Fibroblast of the aortic adventitia (primary cell): Measurements from ENCODE around the gene TMEM44. TPM values are rescaled to one million over a fixed set of nuclear protein-coding genes. Genes with fewer than 3 reads are reported as not detected.

Experiments used
- DNase-seq: peaks from one replicate; pipeline ENCODE4 v3.0.0-alpha.2; 2010; ENCODE audit warnings: low read depth
- H3K4me3 ChIP-seq: 2 replicates; pipeline ENCODE4 v1.5.1; 2011; ENCODE audit warnings: low read depth, mild to moderate bottlenecking, control low read depth, low read length, moderate library complexity
- total RNA-seq: library from RNA; depleted of rRNA; stranded (reverse); fragments of >200 nt; gene quantifications from 2 replicates; pipeline ENCODE4 v1.2.3, GENCODE V29; 2012; ENCODE audit warnings: low replicate concordance
- TF ChIP-seq, protein P1 (sequence below): IDR thresholded peaks from 2 replicates; pipeline ENCODE4 v1.5.1; 2011; ENCODE audit warnings: mild to moderate bottlenecking, low read length, control low read depth, inconsistent platforms; ENCODE audit not compliant: insufficient read depth

Gene TMEM44
- total RNA-seq, 1 donor = 16.7 TPM

DNA sequence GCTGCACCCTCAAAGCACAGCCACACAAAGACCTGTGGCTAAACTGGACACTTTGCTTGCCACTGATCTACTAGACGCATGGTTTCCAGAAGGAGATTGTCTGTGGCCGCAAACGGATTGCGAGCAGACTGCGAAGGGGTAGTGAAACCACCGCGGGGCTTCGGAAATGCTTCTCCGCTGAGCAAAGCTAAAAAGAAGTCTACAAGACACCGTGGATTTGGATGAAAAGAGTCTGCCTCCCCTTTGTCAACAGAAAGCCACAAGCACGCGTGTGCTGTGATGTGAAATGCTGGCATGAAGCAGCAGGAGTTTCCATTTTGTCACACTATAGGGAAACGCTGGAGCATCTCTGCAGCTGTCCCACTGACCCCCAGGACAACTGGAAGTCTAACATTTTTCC is 63.0 kb downstream of the TMEM44 start:
- H3K4me3 ChIP-seq = no peak overlapping the region
- DNase-seq = no peak
- TF ChIP-seq, protein P1, sequence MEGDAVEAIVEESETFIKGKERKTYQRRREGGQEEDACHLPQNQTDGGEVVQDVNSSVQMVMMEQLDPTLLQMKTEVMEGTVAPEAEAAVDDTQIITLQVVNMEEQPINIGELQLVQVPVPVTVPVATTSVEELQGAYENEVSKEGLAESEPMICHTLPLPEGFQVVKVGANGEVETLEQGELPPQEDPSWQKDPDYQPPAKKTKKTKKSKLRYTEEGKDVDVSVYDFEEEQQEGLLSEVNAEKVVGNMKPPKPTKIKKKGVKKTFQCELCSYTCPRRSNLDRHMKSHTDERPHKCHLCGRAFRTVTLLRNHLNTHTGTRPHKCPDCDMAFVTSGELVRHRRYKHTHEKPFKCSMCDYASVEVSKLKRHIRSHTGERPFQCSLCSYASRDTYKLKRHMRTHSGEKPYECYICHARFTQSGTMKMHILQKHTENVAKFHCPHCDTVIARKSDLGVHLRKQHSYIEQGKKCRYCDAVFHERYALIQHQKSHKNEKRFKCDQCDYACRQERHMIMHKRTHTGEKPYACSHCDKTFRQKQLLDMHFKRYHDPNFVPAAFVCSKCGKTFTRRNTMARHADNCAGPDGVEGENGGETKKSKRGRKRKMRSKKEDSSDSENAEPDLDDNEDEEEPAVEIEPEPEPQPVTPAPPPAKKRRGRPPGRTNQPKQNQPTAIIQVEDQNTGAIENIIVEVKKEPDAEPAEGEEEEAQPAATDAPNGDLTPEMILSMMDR = no peak

DNA sequence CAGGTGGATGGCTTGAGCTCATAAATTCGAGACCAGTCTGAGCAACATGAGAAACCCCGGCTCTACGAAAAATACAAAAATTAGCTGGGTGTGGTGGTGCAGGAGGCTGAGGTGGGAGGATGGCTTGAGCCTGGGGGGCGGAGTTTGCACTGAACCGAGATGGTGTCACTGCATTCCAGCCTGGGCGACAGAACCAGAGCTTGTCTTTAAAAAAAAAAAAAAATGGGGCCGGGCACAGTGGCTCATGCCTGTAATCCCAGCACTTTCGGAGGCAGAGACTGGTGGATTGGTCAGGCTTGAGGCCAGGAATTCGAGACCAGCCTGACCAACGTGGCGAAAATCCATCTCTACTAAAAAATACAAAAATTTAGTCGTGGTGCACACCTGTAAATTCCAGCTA is 64.0 kb downstream of the TMEM44 start:
- no peak overlapping the region for H3K4me3 ChIP-seq
- no peak for DNase-seq
- TF ChIP-seq, protein P1 = no peak

DNA sequence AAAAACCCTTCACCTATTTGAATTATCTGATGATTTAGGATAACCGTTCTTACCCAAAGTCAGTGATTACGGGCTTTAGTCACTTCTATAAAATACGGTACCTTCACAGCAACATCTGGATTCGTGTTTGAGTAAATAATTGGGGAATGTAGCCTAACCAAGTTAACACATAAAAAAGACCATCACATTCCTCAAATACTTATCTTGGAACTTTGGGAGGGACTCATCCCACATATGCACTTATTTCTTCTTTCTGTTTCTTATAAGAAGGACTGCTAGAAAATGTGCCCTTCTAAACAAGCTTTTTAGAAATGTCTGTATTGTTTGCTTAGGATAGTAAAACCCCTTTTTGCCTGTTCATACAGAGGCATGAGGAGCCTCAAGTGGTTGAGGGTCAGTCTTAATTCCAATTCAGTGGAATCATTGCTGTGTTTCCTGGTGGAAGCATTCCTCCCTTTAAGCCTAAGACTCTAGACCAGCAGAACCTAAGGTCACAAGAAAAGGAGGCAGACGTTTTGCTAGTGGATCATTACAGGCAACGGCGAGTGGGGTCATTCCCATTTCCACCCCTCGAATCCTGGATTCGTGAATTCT is 67.5 kb downstream of the TMEM44 start:
- TF ChIP-seq, protein P1 = no peak

DNA sequence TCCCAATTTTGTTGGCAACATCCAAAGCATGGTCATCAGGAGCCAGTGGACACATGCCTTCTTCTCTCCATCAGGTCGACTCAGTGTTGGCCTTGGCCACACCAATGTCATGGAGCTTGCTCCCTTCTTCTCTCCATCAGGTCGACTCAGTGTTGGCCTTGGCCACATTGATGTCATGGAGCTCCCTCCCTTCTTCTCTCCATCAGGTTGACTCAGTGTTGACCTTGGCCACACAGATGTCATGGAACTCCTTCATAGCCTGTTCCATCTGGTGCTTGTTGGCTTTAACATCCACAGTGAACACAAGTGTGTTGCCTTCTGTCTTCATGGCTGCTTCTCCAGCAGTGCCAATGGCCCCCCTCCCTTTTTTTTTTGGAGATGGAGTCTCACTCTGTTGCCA is 70.2 kb downstream of the TMEM44 start:
- no peak for DNase-seq
- TF ChIP-seq, protein P1 = no peak
- no peak overlapping the region for H3K4me3 ChIP-seq

More for the DNA sequence above, 67.5 kb downstream of the TMEM44 start:
- DNase-seq = peak; percentile 82
- H3K4me3 ChIP-seq = no peak overlapping the region

- H3K4me3 ChIP-seq = no peak overlapping the region
- TF ChIP-seq, protein P1 = no peak
- DNase-seq = peak; percentile 95
These were observed 71.8 kb downstream of the TMEM44 start for GRCh38 chr3:194561306-194561974.

- no peak for DNase-seq
- H3K4me3 ChIP-seq = no peak overlapping the region
- TF ChIP-seq, protein P1 = no peak
These were observed 73.2 kb downstream of the TMEM44 start for GRCh38 chr3:194560047-194560446.
